CD14-positive monocyte (primary cell): ENCODE results near the gene CDC42EP3. TPM values are rescaled to one million over a fixed set of nuclear protein-coding genes. Genes with fewer than 3 reads are reported as not detected.
A peak's percentile ranks its signal among the peaks of the same experiment; 100 is the strongest.

Source experiments
- DNase-seq, 3 donors: peaks; one replicate each; pipeline ENCODE4 v3.0.0-alpha.2; 2011 to 2022
- H2AFZ ChIP-seq: 2 replicates; pipeline ENCODE4 v1.6.0; 2012; ENCODE audit warnings: mild to moderate bottlenecking, low read depth, low read length, inconsistent platforms; ENCODE audit not compliant: insufficient read depth, poor library complexity, severe bottlenecking
- H3K27ac ChIP-seq, 2 donors: 1 replicate in 1 of 2; 2 replicates in 1 of 2; pipeline ENCODE4 v1.5.1; 2012 to 2013; ENCODE audit warnings: low read length in 2 of 2, control low read depth in 1 of 2, inconsistent platforms in 1 of 2, low read depth in 1 of 2, mild to moderate bottlenecking in 1 of 2
- H3K27me3 ChIP-seq, 2 donors: one replicate each; pipeline versions ENCODE4 v1.6.0 to v1.6.1; 2011 to 2013; ENCODE audit warnings: low read length in 2 of 2; ENCODE audit not compliant: control insufficient read depth in 2 of 2, insufficient read depth in 2 of 2
- H3K36me3 ChIP-seq, 2 donors: replicated peaks in 1 of 2; 1 replicate in 1 of 2; 2 replicates in 1 of 2; pipeline versions ENCODE4 v1.5.1 to v1.6.1; 2012 to 2013; ENCODE audit warnings: low read length in 2 of 2, control low read depth in 1 of 2, inconsistent platforms in 1 of 2, mild to moderate bottlenecking in 1 of 2; ENCODE audit not compliant: insufficient read depth in 2 of 2, control insufficient read depth in 1 of 2
- H3K4me1 ChIP-seq, 2 donors: 1 replicate in 1 of 2; 2 replicates in 1 of 2; pipeline versions ENCODE4 v1.5.1 to v1.6.1; 2012 to 2013; ENCODE audit warnings: low read length in 2 of 2, control low read depth in 1 of 2, inconsistent platforms in 1 of 2, mild to moderate bottlenecking in 1 of 2, moderate library complexity in 1 of 2; ENCODE audit not compliant: insufficient read depth in 2 of 2, control insufficient read depth in 1 of 2
- H3K4me2 ChIP-seq: replicated peaks from 2 replicates; pipeline ENCODE3; 2012; ENCODE audit warnings: low read length, moderate library complexity, mild to moderate bottlenecking; ENCODE audit not compliant: poor library complexity, severe bottlenecking; ENCODE audit errors: extremely low read depth
- H3K4me3 ChIP-seq, 3 experiments: fragments of 200-600 bp in 1 of 3; sonication (generic) in 1 of 3; replicated peaks in 1 of 3; 1 replicate in 2 of 3; 2 replicates in 1 of 3; pipeline ENCODE4 v1.5.1; 2011 to 2013; ENCODE audit warnings: low read length in 3 of 3, mild to moderate bottlenecking in 3 of 3, control low read depth in 2 of 3, low read depth in 2 of 3, inconsistent platforms in 1 of 3, moderate library complexity in 1 of 3
- H3K79me2 ChIP-seq: 2 replicates; pipeline ENCODE4 v1.6.0; 2012; ENCODE audit warnings: mild to moderate bottlenecking, control low read depth, inconsistent platforms, low read length, moderate library complexity; ENCODE audit not compliant: insufficient read depth
- H3K9ac ChIP-seq: 2 replicates; pipeline ENCODE4 v1.6.0; 2017; ENCODE audit warnings: low read length, mild to moderate bottlenecking; ENCODE audit not compliant: insufficient read depth, poor library complexity, severe bottlenecking
- H3K9me3 ChIP-seq, 2 donors: replicated peaks in 1 of 2; 1 replicate in 1 of 2; 2 replicates in 1 of 2; pipeline versions ENCODE4 v1.5.1 to v1.6.1; 2012 to 2013; ENCODE audit warnings: low read length in 2 of 2, control low read depth in 1 of 2; ENCODE audit not compliant: control insufficient read depth in 1 of 2, insufficient read depth in 1 of 2
- H4K20me1 ChIP-seq: 2 replicates; pipeline ENCODE4 v1.6.0; 2012; ENCODE audit warnings: mild to moderate bottlenecking, low read length, control low read depth, moderate library complexity; ENCODE audit not compliant: insufficient read depth
- H3K27ac Mint-ChIP-seq, 7 donors: one replicate each; pipeline ENCODE4 v1.8.0; 2020; ENCODE audit warnings: mild to moderate bottlenecking in 7 of 7, mixed read lengths in 7 of 7, moderate library complexity in 6 of 7, inconsistent platforms in 2 of 7
- H3K27me3 Mint-ChIP-seq, 3 donors: one replicate each; pipeline ENCODE4 v1.8.0; 2021 to 2022; ENCODE audit warnings: low read depth in 3 of 3, mild to moderate bottlenecking in 3 of 3, mixed read lengths in 3 of 3, moderate library complexity in 3 of 3, inconsistent platforms in 1 of 3
- H3K36me3 Mint-ChIP-seq, 2 donors: one replicate each; pipeline ENCODE4 v1.8.0; 2020; ENCODE audit warnings: mixed read lengths in 2 of 2, inconsistent platforms in 1 of 2, mild to moderate bottlenecking in 1 of 2
- H3K4me1 Mint-ChIP-seq: one replicate; pipeline ENCODE4 v1.8.0; 2020; ENCODE audit warnings: mild to moderate bottlenecking, mixed read lengths
- H3K4me3 Mint-ChIP-seq, 2 donors: one replicate each; pipeline ENCODE4 v1.8.0; 2020; ENCODE audit warnings: mild to moderate bottlenecking in 2 of 2, mixed read lengths in 2 of 2, moderate library complexity in 1 of 2
- H3K9me3 Mint-ChIP-seq, 7 donors: one replicate each; pipeline ENCODE4 v1.8.0; 2020 to 2022; ENCODE audit warnings: mixed read lengths in 7 of 7, mild to moderate bottlenecking in 6 of 7, moderate library complexity in 6 of 7, inconsistent platforms in 2 of 7
- CTCF ChIP-seq: fragments of 200-600 bp; IDR thresholded peaks from one replicate; pipeline ENCODE4 v1.8.0; 2022; ENCODE audit warnings: antibody characterized with exemption, mild to moderate bottlenecking
- WGBS: methylation state at CpG from one replicate; pipeline ENCODE4 v1.1.5; 2013; ENCODE audit warnings: missing lambda C conversion rate; ENCODE audit not compliant: insufficient coverage; 5-methylcytosine and 5-hydroxymethylcytosine counted together
- intact Hi-C, 2 donors: fragments of 100-400 bp; cut with micrococcal nuclease; formaldehyde crosslinking; loops; one replicate each; pipeline versions ENCODE4 v1.15.0 to v1.15.1; 2023
- polyA plus RNA-seq, 3 donors: library from polyadenylated mRNA; depleted of rRNA in 1 of 3; unstranded in 2 of 3; stranded (reverse) in 1 of 3; fragments of 300-500 nt in 2 of 3; fragments of >200 nt in 1 of 3; fragmentation: Illumina TruSeq in 2 of 3; gene quantifications; 1 replicate in 2 of 3; 2 replicates in 1 of 3; pipeline ENCODE4 v1.2.3, GENCODE V29; 2012 to 2021

Gene CDC42EP3
- polyA plus RNA-seq, 3 donors, result 179 to 272 (median 249) TPM

DNA sequence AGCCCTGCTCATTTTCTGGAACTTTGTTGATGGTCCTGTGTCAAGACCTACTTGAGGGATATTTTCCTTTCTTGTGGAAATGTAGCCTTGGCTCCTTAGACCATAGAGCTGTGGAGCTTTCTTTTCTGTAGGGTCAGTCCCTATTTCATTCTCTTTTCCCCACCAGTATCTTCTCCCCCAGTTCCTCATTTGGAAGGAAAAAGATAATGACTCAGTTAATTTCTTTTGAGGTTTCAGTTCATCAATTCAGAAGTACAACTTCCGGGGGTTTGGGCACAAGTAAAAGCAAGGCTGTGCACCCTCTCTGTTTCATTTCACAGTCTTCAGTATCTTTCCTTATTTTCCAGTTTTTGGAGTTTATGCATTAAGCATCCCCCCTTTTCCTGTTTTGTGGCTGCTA is 70.7 kb downstream of the CDC42EP3 start:
- H3K27me3 Mint-ChIP-seq, result no peaks in the 10 kb centered on the region
- no peak for TF ChIP-seq CTCF
- intact Hi-C loops, result no loop called here
- peak overlapping the region in 1 of 2 donors; percentile 62 for H3K4me3 Mint-ChIP-seq
- peak overlapping the region; percentile 52 for H3K4me2 ChIP-seq
- peak; percentile 64 to 84 (median 78) for DNase-seq
- H3K27me3 ChIP-seq, result no peaks in the 10 kb centered on the region
- H3K9me3 Mint-ChIP-seq, result peaks cover 0 to 13% (median 3%) of the 10 kb centered on the region in 7 donors
- no peaks in the 10 kb centered on the region for H4K20me1 ChIP-seq
- peaks cover 2 to 4% of the 10 kb centered on the region in 2 donors for H3K36me3 Mint-ChIP-seq
- H3K9ac ChIP-seq, result no peak overlapping the region
- H3K36me3 ChIP-seq, result no peaks in the 10 kb centered on the region
- 0% methylated on average over 1 of the region's 1 CpG for WGBS
- peak overlapping the region in 2 of 3 experiments; percentile 36 to 59 for H3K4me3 ChIP-seq
- peaks cover 47% of the 10 kb centered on the region for H3K4me1 Mint-ChIP-seq
- no peaks in the 10 kb centered on the region for H3K9me3 ChIP-seq
- peak overlapping the region; percentile 77 to 89 (median 83) for H3K27ac Mint-ChIP-seq
- no peaks in the 10 kb centered on the region for H3K79me2 ChIP-seq
- peak overlapping the region in 1 of 2 donors; percentile 67 for H3K27ac ChIP-seq
- peaks cover 36 to 42% of the 10 kb centered on the region in 2 donors for H3K4me1 ChIP-seq
- no peak overlapping the region for H2AFZ ChIP-seq

- peaks cover 35 to 41% of the 10 kb centered on the region in 2 donors for H3K4me1 ChIP-seq
- Mint-ChIP-seq H3K36me3 (peaks cover 2 to 4% of the 10 kb centered on the region in 2 donors), H3K27me3 (no peaks in the 10 kb centered on the region), H3K27ac (peak overlapping the region; percentile 18 to 83 (median 51)), H3K9me3 (peaks cover 0 to 18% (median 6%) of the 10 kb centered on the region in 7 donors), H3K4me1 (peaks cover 46% of the 10 kb centered on the region), H3K4me3 (no peak overlapping the region)
- H3K36me3 ChIP-seq, result no peaks in the 10 kb centered on the region
- TF ChIP-seq CTCF, result no peak
- no peak overlapping the region for H2AFZ ChIP-seq
- peak overlapping the region; percentile 52 for H3K4me2 ChIP-seq
- WGBS, result 96% methylated on average over 11 of the region's 17 CpGs
- intact Hi-C loops, result no loop called here
- H3K9me3 ChIP-seq, result no peaks in the 10 kb centered on the region
- H3K27ac ChIP-seq, result peak overlapping the region in 1 of 2 donors; percentile 67
- peak overlapping the region in 1 of 3 experiments; percentile 59 for H3K4me3 ChIP-seq
- no peak for DNase-seq
- no peaks in the 10 kb centered on the region for H4K20me1 ChIP-seq
- no peaks in the 10 kb centered on the region for H3K79me2 ChIP-seq
- H3K27me3 ChIP-seq, result no peaks in the 10 kb centered on the region
- H3K9ac ChIP-seq, result no peak overlapping the region
Measured at GRCh38 chr2:37599688-37600525, 71.5 kb downstream of the CDC42EP3 start.
